Measurements from ENCODE around the gene CDK19.

DNA sequence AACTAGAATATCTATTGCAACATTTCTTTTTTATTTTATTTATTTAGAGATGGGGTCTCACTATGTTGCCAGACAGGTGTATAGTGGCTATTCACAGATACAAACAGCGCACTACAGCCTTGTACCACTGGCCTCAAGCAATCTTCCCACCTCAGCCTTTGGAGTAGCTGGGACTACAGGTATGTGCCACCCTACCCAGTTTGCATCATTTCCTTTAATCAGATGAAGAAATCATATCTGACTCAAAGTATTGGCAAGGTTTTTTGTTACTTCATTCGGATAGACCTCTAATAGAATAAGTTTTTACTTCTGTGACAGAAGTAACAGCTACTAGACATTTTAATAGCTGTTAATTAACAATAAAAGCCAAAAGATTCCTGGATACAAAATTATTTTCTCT lies 153.9 kb downstream of the CDK19 start:
- TF ChIP-seq ZNF671 (CRISPR knock-in tag; IDR thresholded peaks at IDR 0.05) (no peak), NR3C1 (CRISPR knock-in tag; conservative IDR thresholded peaks at IDR 0.05; ENCODE audit: low read depth) (no peak), GTF2I (CRISPR knock-in tag; conservative IDR thresholded peaks at IDR 0.05) (no peak)
- TF ChIP-seq, protein P1, sequence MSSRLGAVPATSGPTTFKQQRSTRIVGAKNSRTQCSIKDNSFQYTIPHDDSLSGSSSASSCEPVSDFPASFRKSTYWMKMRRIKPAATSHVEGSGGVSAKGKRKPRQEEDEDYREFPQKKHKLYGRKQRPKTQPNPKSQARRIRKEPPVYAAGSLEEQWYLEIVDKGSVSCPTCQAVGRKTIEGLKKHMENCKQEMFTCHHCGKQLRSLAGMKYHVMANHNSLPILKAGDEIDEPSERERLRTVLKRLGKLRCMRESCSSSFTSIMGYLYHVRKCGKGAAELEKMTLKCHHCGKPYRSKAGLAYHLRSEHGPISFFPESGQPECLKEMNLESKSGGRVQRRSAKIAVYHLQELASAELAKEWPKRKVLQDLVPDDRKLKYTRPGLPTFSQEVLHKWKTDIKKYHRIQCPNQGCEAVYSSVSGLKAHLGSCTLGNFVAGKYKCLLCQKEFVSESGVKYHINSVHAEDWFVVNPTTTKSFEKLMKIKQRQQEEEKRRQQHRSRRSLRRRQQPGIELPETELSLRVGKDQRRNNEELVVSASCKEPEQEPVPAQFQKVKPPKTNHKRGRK (CRISPR knock-in tag; IDR thresholded peaks at IDR 0.05; ENCODE audit: borderline replicate concordance), result no peak
- TF ChIP-seq, protein P2, sequence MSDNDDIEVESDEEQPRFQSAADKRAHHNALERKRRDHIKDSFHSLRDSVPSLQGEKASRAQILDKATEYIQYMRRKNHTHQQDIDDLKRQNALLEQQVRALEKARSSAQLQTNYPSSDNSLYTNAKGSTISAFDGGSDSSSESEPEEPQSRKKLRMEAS (CRISPR knock-in tag; IDR thresholded peaks at IDR 0.05), result no peak
- TF ChIP-seq, protein P3, sequence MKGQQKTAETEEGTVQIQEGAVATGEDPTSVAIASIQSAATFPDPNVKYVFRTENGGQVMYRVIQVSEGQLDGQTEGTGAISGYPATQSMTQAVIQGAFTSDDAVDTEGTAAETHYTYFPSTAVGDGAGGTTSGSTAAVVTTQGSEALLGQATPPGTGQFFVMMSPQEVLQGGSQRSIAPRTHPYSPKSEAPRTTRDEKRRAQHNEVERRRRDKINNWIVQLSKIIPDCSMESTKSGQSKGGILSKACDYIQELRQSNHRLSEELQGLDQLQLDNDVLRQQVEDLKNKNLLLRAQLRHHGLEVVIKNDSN (CRISPR knock-in tag; IDR thresholded peaks at IDR 0.05), result no peak
- TF ChIP-seq, protein P4, sequence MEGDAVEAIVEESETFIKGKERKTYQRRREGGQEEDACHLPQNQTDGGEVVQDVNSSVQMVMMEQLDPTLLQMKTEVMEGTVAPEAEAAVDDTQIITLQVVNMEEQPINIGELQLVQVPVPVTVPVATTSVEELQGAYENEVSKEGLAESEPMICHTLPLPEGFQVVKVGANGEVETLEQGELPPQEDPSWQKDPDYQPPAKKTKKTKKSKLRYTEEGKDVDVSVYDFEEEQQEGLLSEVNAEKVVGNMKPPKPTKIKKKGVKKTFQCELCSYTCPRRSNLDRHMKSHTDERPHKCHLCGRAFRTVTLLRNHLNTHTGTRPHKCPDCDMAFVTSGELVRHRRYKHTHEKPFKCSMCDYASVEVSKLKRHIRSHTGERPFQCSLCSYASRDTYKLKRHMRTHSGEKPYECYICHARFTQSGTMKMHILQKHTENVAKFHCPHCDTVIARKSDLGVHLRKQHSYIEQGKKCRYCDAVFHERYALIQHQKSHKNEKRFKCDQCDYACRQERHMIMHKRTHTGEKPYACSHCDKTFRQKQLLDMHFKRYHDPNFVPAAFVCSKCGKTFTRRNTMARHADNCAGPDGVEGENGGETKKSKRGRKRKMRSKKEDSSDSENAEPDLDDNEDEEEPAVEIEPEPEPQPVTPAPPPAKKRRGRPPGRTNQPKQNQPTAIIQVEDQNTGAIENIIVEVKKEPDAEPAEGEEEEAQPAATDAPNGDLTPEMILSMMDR (IDR thresholded peaks at IDR 0.05), result no peak

All from WTC11 (cell line).